Urothelium cell line (cell line): ENCODE results near the gene MAGI1.
A peak's percentile ranks its signal among the peaks of the same experiment; 100 is the strongest.
"Not testable (repeated sequence)": the region's sequence is repeated elsewhere in the genome, so short reads cannot be mapped to it uniquely, and the experiment has no call there.

Experiments
- DNase-seq: peaks from one replicate; pipeline ENCODE4 v3.0.0; 2011; ENCODE audit warnings: low spot score, mixed read lengths
- FAIRE-seq: peaks from 2 replicates; lab custom pipeline; 2011; peaks lifted over from hg19 to GRCh38; lab: Jason Lieb, UNC

Gene MAGI1

DNA sequence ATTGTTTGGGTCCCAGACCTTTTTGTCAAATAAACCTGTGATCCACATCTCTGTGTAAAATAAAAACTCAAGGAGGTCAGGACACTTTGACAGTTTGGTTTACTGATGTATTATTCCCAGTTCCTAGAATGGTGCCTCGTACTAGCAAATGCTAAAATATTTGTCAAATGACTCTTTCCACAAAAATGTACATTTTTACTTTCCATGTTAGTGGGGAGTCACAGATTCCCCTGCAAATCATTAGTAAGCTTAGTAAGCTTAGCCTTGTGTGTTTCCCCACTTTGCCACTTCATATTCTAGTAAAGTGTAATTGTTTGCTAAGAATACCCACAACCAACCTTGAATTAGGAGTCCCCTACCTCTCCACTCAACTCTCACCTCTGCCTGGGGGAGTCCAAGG is 2.4 kb upstream of the MAGI1 start:
- no peak for DNase-seq
- no peak for FAIRE-seq

DNA sequence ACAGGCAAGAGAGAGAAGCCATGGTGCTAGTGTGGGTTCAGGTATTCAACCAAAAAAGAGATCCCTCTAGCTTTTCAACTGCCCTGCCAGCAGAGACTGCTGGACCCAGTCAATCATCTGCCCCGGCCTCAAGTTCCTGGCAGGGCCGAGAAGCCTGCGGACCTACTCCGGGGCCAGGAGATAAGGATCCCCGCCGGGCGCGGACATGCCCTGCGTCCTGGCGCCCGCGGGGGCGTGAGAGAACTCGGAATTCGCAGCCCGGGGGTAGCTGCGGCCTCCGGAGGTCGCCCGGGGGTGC is 821 bp upstream of the MAGI1 start:
- no peak for FAIRE-seq
- DNase-seq: peak; percentile 58

DNA sequence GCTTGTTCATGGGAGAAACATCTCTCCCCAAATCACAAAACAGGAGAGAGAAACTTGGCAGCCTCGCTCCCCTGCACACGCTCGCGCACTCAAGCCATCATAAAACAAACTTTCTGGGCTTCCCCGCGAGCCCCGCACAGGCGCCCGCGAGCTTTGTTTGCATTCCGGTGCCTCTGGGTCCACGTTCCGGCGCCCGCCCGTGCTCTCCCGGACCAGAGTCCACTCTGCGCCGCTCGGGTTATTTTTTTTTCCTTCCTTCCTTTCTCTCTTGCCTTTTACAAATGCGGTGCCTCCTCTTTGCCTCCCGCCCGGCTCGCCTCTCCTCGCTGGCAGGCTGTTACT is 363 bp downstream of the MAGI1 start:
- no peak for DNase-seq
- FAIRE-seq: no peak

DNA sequence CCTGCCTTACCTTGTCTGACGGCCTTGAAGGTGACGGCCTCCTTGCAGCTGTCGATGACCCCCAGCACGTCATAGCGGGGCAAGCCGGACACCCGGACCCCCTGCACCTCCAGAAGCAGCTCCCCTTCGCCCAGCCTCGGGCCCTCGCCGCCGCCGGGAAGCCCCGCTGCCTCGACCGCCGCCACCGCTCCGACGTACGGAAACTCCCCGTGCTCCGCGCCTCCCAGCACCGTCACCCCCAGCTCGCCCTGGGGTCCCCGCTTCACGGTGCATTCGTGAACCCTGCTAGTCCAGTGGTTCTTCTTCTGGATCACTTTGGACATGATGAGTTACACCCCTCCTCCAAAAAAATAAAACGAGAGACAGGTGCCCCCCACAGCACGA is 740 bp downstream of the MAGI1 start:
- FAIRE-seq (no peak), DNase-seq (no peak)

DNA sequence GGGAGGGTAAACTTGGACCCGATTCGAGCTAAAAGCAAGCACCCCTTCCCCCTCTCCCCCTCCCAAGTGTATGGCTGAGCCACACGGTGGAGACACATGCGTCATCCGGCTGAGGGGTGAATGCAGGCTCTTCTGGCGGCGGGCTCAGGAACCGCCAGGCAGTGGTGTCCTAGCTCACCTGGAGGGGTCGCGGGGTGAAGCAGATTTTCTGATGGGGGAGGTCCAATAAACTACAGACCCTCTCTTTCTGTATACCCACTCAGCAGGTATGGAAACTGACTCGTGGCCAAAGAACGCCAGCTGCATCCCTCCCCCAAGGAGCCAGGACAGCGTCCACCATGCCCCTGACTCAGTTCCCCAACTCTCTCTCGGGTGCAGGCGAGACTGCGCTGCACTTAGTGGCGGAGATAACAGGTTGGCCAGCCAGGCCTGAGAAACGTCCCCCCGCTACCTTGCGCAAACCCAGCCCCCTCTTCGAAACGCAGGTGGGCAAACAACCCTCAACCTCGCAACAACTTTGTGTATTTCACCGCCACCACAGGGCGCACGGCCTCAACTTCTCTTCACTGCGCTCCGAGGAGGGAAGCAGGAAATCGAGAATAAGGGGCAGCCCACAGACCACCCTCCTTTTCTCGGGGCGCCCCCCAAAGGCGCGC is 1.3 kb downstream of the MAGI1 start:
- DNase-seq (peak; percentile 79), FAIRE-seq (peak; percentile 27)

DNA sequence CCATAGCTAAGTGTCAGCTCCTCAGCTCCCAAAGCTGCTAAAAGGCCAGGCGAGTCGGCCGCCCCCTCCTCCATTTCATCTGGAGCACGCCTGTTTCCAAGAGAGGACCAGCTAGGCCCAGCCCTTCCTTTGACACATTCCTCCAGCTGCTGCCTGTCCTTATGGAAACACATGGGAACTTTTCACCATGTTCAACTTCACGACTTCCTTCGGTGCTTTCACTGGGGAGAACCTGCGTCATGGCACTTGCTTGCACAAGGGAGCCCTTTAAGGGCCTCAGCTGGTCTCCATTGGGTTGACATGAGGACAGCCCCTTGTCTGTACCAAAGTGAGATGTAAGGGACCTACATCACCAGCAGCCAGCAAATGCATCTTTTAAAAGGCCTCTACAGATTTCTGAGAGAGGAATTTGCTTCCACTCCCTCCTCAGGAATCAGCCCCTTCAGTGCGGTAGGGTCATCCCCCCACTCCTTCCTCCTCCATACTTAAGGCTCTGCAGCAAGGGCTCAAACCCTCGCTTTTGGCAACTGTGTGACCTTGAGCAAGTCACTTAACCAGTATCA is 2.1 kb downstream of the MAGI1 start:
- FAIRE-seq (no peak), DNase-seq (peak; percentile 23)

DNA sequence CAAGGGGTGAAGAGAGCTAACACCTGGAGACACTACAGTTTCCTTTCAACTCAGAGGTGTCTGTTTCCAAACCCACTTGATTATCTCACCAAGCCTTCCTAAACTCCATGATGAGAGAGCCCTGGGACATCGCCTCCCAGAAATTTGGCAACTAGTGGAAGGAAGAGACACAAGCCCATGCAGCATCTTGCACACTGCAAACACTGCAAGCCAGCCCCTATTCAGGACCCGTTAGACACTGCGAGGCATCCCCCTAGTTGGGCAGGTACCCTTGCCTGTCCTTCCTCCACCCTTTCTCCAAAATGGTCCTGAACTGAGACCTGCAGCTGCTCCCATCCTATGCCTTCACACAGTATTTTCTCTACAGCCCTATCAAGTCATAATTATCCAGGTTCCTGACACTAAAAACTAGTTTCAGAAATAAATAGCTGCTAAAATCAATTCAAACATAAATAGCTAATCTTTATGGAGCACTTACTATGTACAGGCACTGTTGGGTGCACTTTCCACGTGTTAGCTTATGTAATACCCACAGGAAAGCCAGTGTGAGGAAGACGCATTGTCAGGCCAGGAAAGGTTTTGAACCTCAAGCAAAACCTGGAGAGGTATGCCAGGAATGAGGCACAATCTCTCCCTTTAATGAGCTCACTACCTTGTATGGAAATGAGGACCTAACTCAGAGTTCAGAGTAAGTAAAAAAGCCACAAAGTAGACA is 2.8 kb downstream of the MAGI1 start:
- no peak for FAIRE-seq
- DNase-seq: peak; percentile 18

DNA sequence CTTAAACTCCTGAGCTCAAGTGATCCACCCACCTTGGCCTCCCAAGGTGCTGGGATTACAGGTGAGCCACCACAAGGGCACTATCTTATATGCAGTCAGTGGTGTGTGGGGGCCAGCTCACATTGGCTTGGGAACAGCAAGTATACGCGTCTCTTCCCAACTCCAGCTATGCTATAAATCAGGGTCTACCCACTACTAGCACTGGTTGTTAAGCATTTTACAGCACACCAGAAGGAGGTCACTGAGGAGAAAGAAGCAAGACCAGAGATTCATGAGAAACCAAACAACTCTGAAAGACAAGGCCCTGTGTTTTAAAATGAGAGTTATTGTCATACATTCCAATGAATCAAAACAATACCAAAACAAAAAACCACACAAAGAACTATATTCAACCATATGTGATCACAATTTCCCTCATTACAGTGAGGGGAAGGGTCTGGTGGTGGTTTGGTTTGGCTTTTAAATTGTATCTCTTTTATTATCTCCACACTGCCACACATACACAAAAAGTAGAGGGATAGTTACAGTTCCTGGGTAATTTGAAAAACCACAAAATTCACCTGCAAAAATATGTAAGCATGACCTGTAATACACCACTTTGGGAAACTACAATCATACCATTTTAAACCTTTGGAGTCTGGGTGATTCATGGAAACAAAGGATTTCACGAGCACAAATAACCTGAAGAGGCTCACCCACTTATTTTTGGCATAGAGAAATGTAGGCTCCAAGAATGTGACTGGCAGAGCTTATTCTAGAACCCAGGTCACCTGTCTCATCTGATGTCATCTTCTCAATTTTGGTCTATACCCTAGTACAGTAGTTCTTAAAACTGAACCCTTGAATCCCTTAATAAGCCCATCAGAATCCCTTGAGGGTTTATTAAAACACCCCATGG is 5.2 kb downstream of the MAGI1 start:
- DNase-seq (no peak), FAIRE-seq (no peak)

DNA sequence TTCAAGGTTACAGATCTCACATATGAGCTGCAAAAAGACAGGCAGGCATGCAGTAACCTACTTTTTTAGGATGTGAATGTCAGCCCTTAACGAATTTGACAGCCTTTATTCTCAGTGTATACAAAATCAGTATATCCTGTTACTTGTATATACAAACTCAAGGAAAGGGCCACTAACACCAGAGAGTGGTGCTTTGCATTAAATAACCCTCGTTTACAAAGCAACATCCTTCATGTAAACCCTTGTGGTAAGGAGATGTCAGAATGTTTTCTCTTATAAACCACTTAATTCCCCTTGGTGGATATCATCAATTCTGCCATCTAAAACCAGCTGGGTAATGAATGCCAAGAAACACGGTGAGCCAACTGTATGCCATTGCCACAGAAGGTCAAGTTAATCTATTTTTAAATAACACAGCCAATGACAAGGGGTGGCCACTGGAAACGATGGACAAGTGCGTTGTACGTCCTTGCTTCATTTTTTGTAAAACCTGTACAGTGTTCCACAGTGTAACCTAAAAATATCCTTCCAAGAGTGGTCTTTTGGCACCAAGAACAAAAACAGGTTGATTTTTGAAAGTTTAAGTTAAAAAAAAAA is 7.5 kb downstream of the MAGI1 start:
- no peak for FAIRE-seq
- DNase-seq: no peak

DNA sequence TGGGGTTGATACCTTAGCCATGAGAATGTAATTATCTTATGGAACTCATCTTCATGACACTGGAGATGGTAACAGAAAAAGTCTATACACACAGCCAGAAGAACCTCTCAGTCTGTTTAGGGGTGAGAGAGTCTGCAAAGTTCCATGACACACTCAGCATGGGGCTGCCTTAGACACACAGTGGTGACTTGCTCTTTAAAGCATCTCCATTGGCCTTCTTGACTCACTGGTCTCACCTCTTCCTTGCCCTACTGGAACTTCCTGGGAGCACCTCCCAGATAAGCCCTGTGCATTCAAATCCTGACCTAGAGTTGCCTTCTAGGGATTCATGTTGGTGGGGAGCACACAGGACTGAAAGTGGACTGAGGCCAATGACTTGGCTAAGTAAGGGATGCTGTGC is 9.3 kb downstream of the MAGI1 start:
- no peak for DNase-seq
- no peak for FAIRE-seq

DNA sequence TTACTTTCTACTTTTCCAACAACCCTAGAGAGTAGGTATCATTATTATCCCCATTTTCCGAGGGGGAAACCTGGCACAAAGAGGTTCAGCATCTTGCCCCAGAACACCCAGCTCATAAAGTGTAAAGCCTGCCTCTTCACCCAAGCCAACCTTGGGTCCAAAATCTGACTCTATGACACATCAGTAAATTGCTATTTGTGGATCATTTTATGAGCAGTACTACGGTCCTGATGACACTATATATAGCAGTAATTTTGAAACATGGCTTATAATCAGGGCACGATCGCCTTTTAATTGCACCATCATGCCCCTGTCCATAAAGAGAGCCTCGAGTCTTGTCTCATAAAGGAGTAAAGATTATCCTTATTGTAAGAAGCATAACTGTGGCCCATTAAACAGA is 9.7 kb downstream of the MAGI1 start:
- no peak for FAIRE-seq
- DNase-seq: no peak

DNA sequence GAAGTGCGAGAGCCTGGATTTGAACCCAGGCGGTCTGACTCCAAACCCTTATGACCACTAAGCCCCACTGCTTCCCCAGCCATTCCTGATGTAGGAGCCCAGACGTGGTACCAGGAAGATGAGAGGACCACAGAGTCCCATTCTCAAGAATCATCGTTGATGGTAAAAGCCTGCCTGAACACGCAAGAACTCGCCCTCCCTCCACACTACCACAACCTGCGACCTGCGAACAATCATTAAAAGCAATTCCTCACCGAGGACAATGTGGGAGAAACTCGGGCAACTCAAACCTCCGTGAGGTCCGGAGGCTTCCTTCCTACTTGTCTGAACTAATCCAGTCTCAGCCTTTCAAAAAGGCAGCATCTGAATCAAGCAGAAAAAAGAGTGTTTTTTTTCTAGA is 10.3 kb downstream of the MAGI1 start:
- DNase-seq (no peak), FAIRE-seq (no peak)

DNA sequence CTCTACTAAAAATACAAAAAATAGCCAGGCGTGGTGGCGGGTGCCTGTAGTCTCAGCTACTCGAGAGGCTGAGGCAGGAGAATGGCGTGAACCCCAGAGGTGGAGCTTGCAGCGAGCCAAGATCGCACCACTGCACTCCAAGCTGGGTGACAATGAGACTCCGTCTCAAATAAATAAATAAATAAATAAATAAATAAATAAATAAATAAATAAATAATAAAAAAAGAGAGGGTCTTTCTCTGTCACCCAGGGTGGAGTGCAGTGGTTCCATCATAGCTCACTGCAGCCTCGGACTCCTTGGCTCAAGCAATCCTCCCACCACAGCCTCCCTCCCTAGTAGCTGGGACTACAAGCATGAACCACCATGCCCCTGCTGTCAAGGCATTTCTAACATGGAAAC is 11.6 kb downstream of the MAGI1 start:
- not testable (repeated sequence) for FAIRE-seq, DNase-seq

DNA sequence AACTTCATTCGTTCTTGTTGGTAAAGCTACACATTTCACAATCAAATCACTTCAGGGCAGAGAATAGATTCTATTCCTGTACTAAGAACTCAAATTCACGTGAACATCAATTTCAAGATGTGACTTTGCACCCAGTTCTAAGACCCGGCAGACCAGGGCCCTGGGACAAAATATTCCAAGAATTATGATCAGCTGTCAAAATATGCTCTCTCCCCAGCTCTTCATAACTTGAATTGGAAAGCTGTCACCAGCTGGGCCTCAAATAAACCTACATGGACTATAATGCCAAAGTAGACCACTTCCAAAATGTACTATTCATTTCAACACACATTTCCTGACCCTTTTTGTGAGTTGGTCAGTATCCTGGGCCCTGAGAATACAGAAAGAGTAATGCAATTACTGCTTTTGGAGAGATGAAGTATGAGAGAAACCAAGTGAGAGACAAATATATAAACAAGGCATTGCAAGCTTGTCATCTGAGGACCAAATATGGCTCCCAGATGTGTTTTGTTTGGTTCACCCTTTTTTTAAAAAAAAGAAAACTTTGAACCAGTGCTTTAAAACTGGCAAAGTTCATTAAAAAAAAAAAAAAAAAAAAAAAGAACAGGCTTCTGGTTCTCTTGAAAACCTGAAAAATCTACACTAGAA is 14.9 kb downstream of the MAGI1 start:
- no peak for FAIRE-seq

DNA sequence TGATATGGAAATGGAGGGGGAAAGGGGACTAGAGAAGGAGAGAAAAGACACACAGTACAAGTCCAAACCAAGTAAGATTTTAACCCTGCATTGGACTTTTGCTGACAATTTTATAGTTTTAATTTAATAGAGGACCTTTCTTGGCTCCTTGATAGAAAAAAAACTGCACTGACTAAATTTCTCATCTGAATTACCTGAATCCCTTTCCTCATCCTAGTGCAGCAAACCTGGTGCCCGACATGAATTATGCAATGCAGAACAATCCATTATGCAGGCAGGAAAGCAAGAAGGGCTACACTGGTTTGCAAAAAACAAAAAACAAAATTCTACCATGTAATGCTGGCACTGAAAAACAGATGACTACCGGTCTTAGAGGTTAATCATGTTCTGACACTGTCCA is 15.5 kb downstream of the MAGI1 start:
- FAIRE-seq (no peak), DNase-seq (no peak)

More for the DNA sequence above, 14.9 kb downstream of the MAGI1 start:
- DNase-seq: no peak

DNA sequence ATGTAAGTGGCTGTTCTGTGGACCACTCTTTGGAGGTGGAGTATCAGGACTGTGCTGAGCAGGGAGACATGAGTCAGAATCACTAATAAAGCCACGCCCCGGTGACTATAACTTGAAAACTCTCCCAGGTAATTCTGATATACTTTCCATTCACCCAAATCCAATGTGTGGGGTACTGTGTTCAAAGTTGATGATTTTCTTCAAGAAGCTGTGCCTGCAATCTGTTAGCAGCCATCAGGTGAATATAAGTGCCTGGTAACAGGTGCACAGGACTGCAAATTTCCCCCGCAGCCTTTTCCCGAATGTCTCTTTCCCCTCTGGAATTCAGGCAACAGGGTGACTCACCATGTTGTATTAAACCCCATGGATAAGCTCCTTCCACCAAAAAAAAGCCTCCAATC is 17.0 kb downstream of the MAGI1 start:
- DNase-seq (peak; percentile 54), FAIRE-seq (no peak)

DNA sequence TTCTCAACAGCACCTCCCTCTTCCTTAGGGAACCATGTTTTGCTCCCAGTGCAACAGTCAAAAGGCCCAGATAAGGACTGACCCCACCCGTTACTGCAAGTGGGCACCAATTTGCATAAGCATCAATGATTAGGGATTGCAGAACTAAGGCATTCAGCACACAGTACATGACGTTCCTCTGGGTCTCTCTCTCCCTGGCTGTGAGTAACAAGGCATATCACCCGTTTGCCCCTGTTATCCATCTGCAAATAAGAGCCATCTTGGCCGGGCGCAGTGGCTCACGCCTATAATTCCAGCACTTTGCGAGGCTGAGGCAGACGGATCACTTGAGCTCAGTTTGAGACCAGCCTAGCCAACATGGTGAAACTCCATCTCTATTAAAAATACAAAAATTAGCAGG is 18.8 kb downstream of the MAGI1 start:
- no peak for DNase-seq

DNA sequence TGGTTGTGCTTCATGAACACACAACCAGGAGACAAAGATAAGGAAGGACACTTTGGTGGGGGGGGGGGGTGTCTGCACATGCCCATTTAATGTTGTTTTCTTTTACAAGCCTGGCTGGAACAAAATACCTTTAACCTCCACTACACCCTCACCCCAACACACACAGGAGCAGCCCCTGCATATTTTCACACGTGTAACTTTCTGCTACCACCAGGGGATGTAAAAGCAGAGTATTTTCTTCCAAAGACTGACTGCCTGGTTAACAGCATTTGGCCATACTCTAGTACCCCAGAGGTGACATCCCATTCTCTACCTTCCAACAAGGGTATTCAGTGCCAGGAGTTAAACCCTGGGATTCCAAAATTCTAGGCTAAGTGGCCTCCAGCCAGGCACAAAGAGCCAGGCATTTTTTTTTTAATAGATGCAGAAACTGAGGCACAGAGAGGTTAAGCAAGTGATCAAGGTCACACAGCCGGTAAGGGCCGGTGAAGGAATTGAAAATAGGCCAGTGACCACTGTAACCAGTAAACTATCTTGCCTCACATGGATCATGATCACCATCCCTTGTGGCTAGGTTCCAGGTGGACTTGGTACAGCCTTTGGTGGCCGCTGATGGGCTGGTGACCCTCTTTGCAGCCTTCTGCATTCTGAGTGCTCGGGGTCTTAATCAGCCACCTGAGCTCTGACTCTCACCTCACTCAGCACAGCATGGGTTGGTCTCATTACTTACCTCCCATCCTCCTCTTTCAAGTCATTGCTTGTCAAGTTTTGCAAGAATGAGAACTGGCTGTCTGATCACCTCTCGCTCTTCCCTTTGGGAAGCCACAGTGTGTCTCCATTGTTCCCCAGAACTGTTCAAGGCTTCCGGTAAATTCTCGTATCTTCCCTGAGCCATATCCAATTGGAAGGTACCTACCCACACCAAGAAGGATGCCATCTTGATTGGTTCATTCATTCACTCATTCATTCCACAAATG is 20.4 kb downstream of the MAGI1 start:
- no peak for DNase-seq
- no peak for FAIRE-seq

More for the DNA sequence above, 18.8 kb downstream of the MAGI1 start:
- no peak for FAIRE-seq

DNA sequence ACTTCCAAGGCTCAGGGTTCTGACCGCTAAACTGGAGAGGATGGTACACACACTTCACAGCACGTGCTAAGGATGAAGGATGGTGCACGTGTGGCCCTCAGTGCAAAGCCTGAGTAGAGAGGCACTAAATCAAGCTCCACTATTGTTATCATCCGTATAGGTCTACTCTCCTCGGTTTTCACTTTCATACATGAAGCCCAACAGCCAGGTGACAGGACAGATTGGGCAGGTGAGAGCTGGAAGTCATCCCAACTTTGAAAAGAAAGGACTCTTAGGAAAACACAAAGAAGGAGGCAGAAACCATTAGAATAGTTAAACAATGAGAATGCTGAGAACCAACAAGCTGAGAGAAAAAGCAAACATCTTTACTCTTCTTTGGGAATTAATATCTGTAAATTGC is 21.1 kb downstream of the MAGI1 start:
- DNase-seq (no peak), FAIRE-seq (no peak)

DNA sequence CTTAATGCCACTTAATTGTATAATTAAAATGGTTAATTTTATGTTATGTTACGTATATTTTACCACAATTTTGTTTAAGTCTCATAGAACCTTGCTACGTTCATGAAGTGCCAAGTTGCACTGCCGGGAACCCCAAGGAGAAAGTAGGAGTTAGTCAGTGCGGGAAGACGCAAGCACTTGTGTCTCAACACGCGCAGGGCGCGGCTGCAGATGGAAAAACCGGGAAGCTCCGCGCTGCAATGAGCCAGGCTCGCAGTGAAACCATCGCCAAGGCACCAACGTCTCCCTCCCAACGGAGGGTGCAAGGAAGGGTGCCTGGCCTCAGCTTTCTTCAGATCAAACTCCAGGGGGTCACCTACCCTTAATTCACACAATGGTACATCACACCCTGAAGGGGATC is 21.6 kb downstream of the MAGI1 start:
- FAIRE-seq (no peak), DNase-seq (no peak)
